Astrocyte of the cerebellum (primary cell): Measurements from ENCODE around the gene MAPRE2.

ENCODE experiments used
- DNase-seq: peaks from one replicate; pipeline ENCODE4 v3.0.0-alpha.2; 2011; ENCODE audit warnings: low read depth
- H3K4me3 ChIP-seq: 2 replicates; pipeline ENCODE4 v1.5.1; 2011; ENCODE audit warnings: mild to moderate bottlenecking, low read depth, low read length, moderate library complexity
- CTCF ChIP-seq: IDR thresholded peaks from 2 replicates; pipeline ENCODE4 v1.5.1; 2012; ENCODE audit warnings: low read length, low read depth, moderate library complexity, mild to moderate bottlenecking; ENCODE audit errors: missing control alignments
- in situ Hi-C: cut with HindIII; loops from 2 replicates; pipeline ENCODE4 v1.10.0; 2017; ENCODE audit warnings: low sequenced_read_pairs

MAPRE2 gene

GRCh38 chr18:35118641-35119040 is 77.4 kb downstream of the MAPRE2 start:
- no peak overlapping the region for H3K4me3 ChIP-seq
- in situ Hi-C loops = no loop called here
- no peak for TF ChIP-seq CTCF
- no peak for DNase-seq

- no peak for TF ChIP-seq CTCF
- no peak overlapping the region for H3K4me3 ChIP-seq
- no peak for DNase-seq
- in situ Hi-C loops = no loop called here
Measured at GRCh38 chr18:35121038-35121437, 79.8 kb downstream of the MAPRE2 start.

GRCh38 chr18:35121531-35121930 is 80.3 kb downstream of the MAPRE2 start:
- in situ Hi-C loops = no loop called here

GRCh38 chr18:35122586-35123224 is 81.5 kb downstream of the MAPRE2 start:
- H3K4me3 ChIP-seq = no peak overlapping the region
- no peak for TF ChIP-seq CTCF
- no peak for DNase-seq
- in situ Hi-C loops = no loop called here

More at GRCh38 chr18:35121531-35121930, 80.3 kb downstream of the MAPRE2 start:
- DNase-seq = no peak
- TF ChIP-seq CTCF = no peak
- no peak overlapping the region for H3K4me3 ChIP-seq

GRCh38 chr18:35123811-35124210 is 82.6 kb downstream of the MAPRE2 start:
- TF ChIP-seq CTCF = no peak
- DNase-seq = no peak
- in situ Hi-C loops = no loop called here
- H3K4me3 ChIP-seq = no peak overlapping the region

GRCh38 chr18:35127201-35127600 is 86.0 kb downstream of the MAPRE2 start:
- no peak overlapping the region for H3K4me3 ChIP-seq
- in situ Hi-C loops = no loop called here
- DNase-seq = no peak
- peak; percentile 18 for TF ChIP-seq CTCF
